DOHH2 (cell line): ENCODE measurements around the gene FARSA.

Experiments
- EZH2phosphoT487 ChIP-seq: fragments of 200-600 bp; sonication (generic); IDR thresholded peaks from 2 replicates; pipeline ENCODE4 v1.6.1; 2017; ENCODE audit warnings: borderline replicate concordance, mild to moderate bottlenecking, antibody characterized with exemption, low read length, moderate library complexity, mixed read lengths
- TF ChIP-seq, protein P1 (sequence below): fragments of 200-600 bp; sonication (generic); IDR thresholded peaks from one replicate; pipeline ENCODE4 v1.5.1; 2014; ENCODE audit warnings: antibody characterized with exemption, mild to moderate bottlenecking, low read depth, low read length; ENCODE audit not compliant: poor library complexity, severe bottlenecking

DNA sequence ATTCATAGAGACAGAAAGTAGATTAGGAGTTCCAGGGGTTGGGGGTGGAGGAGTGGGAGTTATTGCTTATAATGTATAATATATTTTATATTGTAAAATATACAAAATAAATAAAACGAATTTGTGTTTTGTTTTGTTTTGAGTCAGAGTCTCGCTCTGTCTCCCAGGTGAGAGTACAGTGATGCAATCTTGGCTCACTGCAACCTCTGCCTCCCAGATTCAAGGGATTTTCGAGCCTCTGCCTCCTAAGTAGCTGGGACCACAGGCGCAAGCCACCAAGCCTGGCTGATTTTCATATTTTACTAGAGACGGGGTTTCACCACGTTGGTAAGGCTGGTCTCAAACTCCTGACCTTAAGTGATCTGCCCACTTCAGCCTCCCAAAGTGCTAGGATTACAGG is 26.0 kb upstream of the FARSA start:
- TF ChIP-seq, protein P1, sequence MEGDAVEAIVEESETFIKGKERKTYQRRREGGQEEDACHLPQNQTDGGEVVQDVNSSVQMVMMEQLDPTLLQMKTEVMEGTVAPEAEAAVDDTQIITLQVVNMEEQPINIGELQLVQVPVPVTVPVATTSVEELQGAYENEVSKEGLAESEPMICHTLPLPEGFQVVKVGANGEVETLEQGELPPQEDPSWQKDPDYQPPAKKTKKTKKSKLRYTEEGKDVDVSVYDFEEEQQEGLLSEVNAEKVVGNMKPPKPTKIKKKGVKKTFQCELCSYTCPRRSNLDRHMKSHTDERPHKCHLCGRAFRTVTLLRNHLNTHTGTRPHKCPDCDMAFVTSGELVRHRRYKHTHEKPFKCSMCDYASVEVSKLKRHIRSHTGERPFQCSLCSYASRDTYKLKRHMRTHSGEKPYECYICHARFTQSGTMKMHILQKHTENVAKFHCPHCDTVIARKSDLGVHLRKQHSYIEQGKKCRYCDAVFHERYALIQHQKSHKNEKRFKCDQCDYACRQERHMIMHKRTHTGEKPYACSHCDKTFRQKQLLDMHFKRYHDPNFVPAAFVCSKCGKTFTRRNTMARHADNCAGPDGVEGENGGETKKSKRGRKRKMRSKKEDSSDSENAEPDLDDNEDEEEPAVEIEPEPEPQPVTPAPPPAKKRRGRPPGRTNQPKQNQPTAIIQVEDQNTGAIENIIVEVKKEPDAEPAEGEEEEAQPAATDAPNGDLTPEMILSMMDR: no peak
- no peak for TF ChIP-seq EZH2phosphoT487
